NCI-H748 (cell line): ENCODE data around the gene MYH11.
"Not testable (repeated sequence)": the region's sequence is repeated elsewhere in the genome, so short reads cannot be mapped to it uniquely, and the experiment has no call there.

Experiments used
- DNase-seq: peaks from one replicate; lab custom pipeline; 2025; ENCODE audit not compliant: unreplicated experiment; lab: John Stamatoyannopoulos, UW

Gene MYH11

GRCh38 chr16:15879255-15879811, 22.5 kb upstream of the MYH11 start:
- DNase-seq = no peak

DNA sequence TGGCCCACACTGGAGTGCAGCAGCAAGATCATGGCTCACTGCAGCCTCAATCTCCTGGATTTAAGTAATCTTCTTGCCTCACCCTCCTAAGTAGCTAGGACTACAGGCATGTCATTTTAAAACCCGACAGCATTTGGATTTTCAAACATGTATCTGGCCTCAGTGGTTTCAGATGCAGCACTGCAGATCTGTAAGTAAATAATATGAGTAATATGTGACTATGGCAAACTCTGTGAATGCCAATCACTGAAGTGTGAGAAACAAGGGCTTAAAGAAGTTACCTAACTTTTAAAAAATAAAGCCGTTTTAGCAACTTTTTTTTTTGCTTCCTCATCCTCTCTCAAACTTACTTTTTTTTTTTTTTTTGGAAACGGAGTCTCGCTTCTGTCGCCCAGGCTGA, 19.7 kb upstream of the MYH11 start:
- DNase-seq = no peak

- peak; percentile 12 for DNase-seq
These were observed 18.0 kb upstream of the MYH11 start for GRCh38 chr16:15874745-15875314.

DNA sequence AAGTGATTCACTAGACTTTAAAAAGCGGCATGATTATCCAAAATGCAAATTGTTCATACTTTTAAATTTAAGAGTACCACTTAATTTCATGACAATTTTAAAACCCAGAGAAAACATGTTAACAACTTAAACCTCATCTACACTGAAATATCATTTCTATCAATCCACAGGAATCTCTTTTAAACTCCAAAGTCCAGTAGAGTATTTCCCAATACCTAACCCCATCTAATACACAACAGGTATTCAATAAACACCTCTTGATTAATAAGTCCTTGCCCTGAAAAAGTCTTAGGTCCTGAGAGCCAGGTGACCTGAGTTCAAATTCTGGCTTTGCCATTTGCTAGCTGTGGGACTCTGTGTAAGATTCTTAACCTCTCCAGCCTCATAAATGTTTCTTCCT, 16.9 kb upstream of the MYH11 start:
- DNase-seq = no peak

DNA sequence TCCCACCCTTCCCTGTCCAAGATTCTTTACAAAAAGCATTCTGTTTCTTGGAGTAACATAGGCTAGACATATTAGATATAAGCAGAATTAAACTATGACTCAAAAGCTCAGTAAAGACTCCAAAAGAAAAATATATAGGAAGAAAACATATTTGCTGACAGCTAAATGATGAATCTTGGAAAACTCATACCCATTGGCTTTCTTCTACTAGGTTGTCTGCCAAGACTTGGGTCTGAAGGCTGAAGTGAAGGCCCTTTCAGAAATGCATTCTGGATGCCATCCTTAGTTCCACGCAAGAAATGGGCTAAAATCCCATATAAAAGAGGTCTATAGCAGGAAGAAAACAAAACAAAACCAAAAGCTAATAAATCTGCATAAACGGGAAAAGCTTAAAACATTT, 16.5 kb upstream of the MYH11 start:
- DNase-seq = no peak

- DNase-seq = no peak
These were observed 13.2 kb upstream of the MYH11 start for GRCh38 chr16:15870011-15870410.

- DNase-seq = no peak
These were observed 9.6 kb upstream of the MYH11 start for GRCh38 chr16:15866451-15866850.

- no peak for DNase-seq
These were observed 8.9 kb upstream of the MYH11 start for GRCh38 chr16:15865742-15866141.

DNA sequence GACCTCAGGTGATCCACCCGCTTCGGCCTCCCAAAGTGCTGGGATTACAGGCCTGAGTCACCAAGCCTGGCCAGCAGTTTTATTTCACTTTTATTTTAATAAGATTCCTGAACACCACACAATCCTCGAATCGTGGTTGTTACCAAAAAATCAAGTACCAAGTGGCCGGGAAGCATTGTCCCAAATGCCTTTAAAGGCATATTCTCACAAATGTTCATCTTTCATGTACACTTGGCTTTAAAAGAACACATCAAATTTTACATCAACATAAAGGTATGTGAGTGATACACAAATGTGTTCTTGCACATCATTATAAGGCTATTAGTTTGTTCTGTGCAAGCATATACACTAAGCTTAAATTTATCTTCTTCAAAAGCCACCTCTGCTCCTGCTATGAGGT, 8.1 kb upstream of the MYH11 start:
- DNase-seq = no peak

GRCh38 chr16:15861996-15862395, 5.2 kb upstream of the MYH11 start:
- no peak for DNase-seq

DNA sequence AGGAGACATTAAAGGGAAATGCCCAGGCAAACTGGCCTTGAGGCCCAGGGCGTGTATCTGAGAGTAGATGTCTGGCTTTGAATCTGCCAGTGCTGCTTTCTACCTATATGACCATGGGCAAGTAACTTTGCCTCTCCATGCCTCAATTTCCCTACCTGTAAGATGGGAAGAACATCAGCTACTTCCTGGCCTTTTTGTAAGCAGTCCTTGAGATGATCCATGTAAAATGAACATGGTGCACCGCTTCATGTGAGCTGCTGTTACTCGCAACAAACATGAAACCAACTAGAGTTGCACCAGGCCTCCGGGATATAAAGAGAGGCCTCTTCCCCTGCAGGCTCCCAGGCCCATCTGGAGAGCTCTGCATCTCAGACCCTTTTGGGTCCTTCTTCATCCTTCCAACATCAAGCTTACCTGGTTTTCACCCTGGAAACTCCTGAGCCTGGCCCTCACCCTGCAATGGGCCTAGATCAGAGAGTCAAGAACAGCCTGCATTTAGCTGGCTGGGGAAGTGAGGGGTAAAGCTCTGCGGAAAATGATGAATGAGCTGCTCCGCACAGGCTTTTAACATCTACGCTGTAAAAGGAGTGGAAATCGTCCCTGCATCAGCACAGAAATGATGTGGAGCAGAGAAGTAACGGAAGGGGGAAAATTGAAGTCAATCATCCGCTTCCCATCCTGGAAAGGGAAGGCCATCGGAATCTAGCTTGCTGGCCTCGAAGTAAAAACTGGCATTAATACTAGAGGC, 2.3 kb upstream of the MYH11 start:
- DNase-seq = no peak

DNA sequence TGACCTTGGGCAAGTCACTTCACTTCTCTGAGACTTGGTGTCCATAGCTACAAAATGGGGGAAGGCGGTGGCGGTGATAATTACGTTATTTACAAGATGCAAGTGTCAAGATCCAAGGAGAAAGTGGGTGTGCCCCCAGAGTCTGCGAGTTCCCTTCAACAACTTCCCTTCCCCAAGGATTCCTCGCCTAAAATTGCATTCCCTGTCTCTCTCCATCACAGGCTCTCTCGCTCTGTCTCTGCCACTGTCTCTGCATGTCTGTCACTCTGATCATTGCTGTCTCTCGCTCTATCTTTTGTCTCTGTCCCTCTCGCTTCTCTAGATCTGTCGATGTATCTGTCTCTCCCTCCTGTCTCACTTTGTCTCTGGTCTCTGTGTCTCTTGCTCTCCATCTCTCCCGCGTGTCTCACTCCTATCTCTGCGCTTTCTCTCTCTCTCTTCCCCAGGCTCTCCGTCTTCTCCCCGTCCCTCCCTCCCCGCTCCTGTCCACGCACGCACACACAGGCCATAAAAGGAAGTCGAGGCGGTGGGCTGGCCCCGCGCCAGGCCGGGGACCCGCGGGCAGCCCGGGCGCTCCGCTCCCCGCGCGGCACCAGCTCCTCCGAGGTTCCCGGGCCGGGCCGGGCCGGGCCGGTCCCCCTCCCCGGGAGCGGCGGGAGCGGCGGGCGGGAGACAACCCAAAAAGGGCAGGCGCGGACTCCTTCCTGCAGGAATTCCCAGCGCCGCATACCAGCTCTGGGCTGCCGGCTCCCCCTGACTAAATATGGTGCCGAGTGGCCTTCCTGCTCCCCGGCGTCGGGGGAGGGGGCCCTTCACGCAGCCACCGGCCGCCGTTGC, 1.1 kb upstream of the MYH11 start:
- peak; percentile 4 for DNase-seq

GRCh38 chr16:15856182-15856581, 646 bp downstream of the MYH11 start:
- DNase-seq = no peak

- DNase-seq = no peak
These were observed 1.2 kb downstream of the MYH11 start for GRCh38 chr16:15855704-15856003.

DNA sequence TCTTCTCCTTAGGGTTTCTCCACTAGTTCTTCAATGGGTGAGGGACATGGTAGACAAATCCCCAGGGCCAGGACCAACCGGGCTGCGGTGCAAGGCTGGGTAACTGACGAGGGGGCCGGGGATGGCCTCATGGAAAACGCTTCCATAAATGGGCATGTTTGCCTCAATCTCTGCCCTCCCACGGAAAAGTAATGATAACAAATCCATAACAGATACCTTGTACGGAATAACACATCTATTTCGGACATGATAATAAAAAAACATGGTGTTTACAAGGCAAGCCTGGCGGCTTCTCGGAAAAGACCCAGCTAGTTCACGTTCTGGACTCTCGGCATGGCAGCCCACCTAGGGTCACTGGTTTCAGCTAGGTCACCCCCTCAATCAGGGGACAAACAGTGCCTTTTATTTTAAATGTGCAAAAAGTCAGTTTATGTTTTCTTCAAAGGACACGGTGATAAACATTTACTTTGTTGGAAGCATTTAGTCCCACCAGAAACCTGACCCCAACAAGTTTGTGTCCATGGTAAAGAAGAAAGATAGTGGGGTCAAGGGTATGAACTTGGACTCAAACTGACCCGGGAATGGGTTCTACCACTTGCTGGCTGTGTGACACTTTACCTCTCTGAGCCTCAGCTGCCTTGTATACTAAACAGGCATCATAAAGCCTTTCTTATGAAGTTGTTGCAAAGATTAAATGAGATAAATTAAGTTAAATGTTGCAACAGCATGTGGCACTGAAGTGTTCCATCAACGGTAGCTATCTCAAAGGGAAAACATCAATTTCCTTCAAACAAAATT, 1.7 kb downstream of the MYH11 start:
- no peak for DNase-seq

- DNase-seq = no peak
These were observed 2.8 kb downstream of the MYH11 start for GRCh38 chr16:15854061-15854460.

GRCh38 chr16:15853021-15853420, 3.8 kb downstream of the MYH11 start:
- DNase-seq = no peak

DNA sequence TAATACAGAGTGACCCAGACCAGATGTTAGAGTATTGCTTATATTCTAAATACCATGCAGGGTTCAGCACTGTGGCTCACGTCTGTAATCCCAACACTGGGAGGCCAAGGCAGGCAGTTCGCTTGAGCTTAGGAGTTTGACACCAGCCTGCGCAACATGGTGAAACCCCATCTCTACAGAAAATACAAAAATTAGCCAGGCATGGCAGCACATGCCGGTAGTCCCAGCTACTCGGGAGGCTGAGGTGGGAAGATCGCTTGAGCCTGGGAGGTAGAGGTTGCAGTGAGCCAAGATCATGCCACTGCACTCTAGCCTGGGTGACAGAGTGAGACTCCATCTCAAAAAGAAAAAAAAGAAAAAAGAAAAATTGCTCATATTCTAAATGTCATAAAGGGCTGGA, 6.3 kb downstream of the MYH11 start:
- DNase-seq = not testable (repeated sequence)

DNA sequence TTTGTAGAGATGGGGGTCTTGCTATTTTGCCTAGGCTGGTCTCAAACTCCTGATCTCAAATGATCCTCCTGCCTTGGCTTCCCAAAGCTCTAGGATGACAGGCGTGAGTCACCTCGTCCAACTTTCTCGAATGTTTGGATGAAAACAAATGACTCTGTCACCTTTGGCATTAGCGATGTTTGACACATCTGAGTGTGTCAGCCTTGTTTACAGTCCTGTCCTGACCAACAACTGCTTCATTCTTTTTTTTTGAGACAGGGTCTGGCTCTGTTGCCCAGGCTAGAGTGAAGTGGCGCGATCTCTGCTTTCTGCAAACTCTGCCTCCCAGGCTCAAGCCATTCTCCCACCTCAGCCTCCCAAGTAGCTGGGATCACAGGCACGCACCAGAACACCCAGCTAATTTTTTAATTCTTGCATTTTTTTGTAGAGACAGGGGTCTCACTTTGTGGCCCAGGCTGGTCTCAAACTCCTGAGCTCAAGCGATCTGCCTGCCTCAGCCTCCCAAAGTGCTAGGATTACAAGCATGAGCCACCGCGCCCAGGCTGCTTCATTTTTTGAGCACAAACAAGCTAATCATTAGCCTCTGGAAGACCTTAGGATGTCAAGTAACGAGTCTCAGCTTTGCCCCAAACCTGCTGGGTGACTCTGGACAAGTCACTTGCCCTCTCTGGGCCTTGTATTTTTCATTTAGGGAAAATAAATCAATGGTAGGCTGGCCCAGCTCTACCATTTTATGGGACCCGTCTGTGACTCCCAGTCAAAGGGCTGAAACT, 7.4 kb downstream of the MYH11 start:
- DNase-seq = no peak

DNA sequence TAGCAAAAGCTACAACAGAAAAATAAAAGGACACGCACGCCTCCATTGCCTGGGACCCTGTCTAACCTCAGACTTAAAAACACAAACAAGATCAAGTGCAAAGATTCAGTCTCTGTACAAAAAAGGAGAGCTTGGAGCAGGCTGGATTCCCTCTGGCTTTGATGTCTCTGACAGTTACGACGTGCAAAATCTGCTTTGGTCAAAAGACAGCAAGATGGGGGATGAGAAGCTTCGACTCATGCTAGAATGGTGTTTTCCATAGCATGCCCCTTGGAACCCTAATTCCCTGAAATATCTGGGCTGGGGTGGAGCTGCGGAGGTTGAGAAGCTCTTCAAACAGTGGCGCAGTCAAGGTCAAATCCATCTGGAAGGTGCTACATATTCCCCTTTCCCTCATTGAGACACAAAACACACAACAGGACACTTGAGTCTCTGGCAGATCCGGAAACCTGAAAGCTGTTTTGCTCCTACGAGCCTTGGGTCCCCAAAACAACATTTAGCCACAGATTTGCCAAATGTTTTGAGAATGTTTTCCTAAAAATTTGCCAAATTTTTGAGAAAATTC, 9.1 kb downstream of the MYH11 start:
- no peak for DNase-seq
